Measurements from ENCODE around the gene CTNNBL1. TPM values are rescaled to one million over a fixed set of nuclear protein-coding genes. Genes with fewer than 3 reads are reported as not detected.

Gene CTNNBL1
- total RNA-seq, 1 experiment from 2014 or later, result 49.9 TPM

GRCh38 chr20:37816726-37817125 lies 122.9 kb downstream of the CTNNBL1 start:
- H3K4me1 ChIP-seq (ENCODE audit: insufficient read depth, low read length), result no peaks in the 10 kb centered on the region
- intact Hi-C loops (cut with micrococcal nuclease), result no loop called here
- H3K4me3 ChIP-seq (ENCODE audit: low read length), result no peak overlapping the region
- H3K4me2 ChIP-seq (ENCODE audit: low read length), result no peak overlapping the region
- H3K27ac ChIP-seq (ENCODE audit: low read length), result no peak overlapping the region
- CTCF ChIA-PET, result no interaction called here
- H3K9me2 ChIP-seq (replicated peaks; ENCODE audit: low read length), result no peaks in the 10 kb centered on the region
- ATAC-seq, result no peak
- BruUV-seq (replicated peaks), result no TSS peak
- POLR2A ChIA-PET (ENCODE audit: unreplicated experiment), result no interaction called here
- TF ChIP-seq CTCF (conservative IDR thresholded peaks at IDR 0.05; ENCODE audit: low read depth, low read length) (no peak), EZH2phosphoT487 (IDR thresholded peaks at IDR 0.05; ENCODE audit: borderline replicate concordance, low read length) (no peak), EZH2 (IDR thresholded peaks at IDR 0.05; ENCODE audit: low read length, unreplicated experiment) (no peak)
- H3F3A ChIP-seq (ENCODE audit: low read length, unreplicated experiment), result no peaks in the 10 kb centered on the region
- H2AFZ ChIP-seq (ENCODE audit: low read length), result no peak overlapping the region
- H3K79me2 ChIP-seq (ENCODE audit: low read length), result no peaks in the 10 kb centered on the region
- H3K36me3 ChIP-seq (ENCODE audit: low read depth, low read length), result no peaks in the 10 kb centered on the region
- no peak overlapping the region for H3K9ac ChIP-seq (ENCODE audit: low read length)
- H3K27me3 ChIP-seq (ENCODE audit: low read length), result no peaks in the 10 kb centered on the region
- no peaks in the 10 kb centered on the region for H4K20me1 ChIP-seq (ENCODE audit: low read length)
- DNase-seq, result no peak
- H3K9me3 ChIP-seq (ENCODE audit: low read length), result no peaks in the 10 kb centered on the region

GRCh38 chr20:37821696-37822095 lies 127.9 kb downstream of the CTNNBL1 start:
- no peak overlapping the region for H3K4me3 ChIP-seq (ENCODE audit: low read length)
- no peaks in the 10 kb centered on the region for H3K79me2 ChIP-seq (ENCODE audit: low read length)
- ChIA-PET POLR2A (ENCODE audit: unreplicated experiment) (no interaction called here), CTCF (interaction anchor here (0.6 kb wide), 1 partner anchor 87 kb away, joined by 12 read pairs; no protein-coding TSS in a partner anchor)
- H3K4me2 ChIP-seq (ENCODE audit: low read length), result no peak overlapping the region
- H3K9me2 ChIP-seq (replicated peaks; ENCODE audit: low read length), result no peaks in the 10 kb centered on the region
- DNase-seq, result no peak
- no peaks in the 10 kb centered on the region for H3K9me3 ChIP-seq (ENCODE audit: low read length)
- H3F3A ChIP-seq (ENCODE audit: low read length, unreplicated experiment), result no peaks in the 10 kb centered on the region
- H3K27me3 ChIP-seq (ENCODE audit: low read length), result no peaks in the 10 kb centered on the region
- BruUV-seq (replicated peaks), result no TSS peak
- ATAC-seq, result no peak
- TF ChIP-seq EZH2 (IDR thresholded peaks at IDR 0.05; ENCODE audit: low read length, unreplicated experiment) (no peak), CTCF (conservative IDR thresholded peaks at IDR 0.05; ENCODE audit: low read depth, low read length) (no peak), EZH2phosphoT487 (IDR thresholded peaks at IDR 0.05; ENCODE audit: borderline replicate concordance, low read length) (no peak)
- no peak overlapping the region for H3K27ac ChIP-seq (ENCODE audit: low read length)
- H3K4me1 ChIP-seq (ENCODE audit: insufficient read depth, low read length), result no peaks in the 10 kb centered on the region
- H3K36me3 ChIP-seq (ENCODE audit: low read depth, low read length), result no peaks in the 10 kb centered on the region
- no peaks in the 10 kb centered on the region for H4K20me1 ChIP-seq (ENCODE audit: low read length)
- H3K9ac ChIP-seq (ENCODE audit: low read length), result no peak overlapping the region
- intact Hi-C loops (cut with micrococcal nuclease), result no loop called here
- no peak overlapping the region for H2AFZ ChIP-seq (ENCODE audit: low read length)

- Histone ChIP-seq H2AFZ (ENCODE audit: low read length) (no peak overlapping the region), H3K4me3 (ENCODE audit: low read length) (no peak overlapping the region), H3K4me1 (ENCODE audit: insufficient read depth, low read length) (no peaks in the 10 kb centered on the region), H3K27me3 (ENCODE audit: low read length) (no peaks in the 10 kb centered on the region), H3K9ac (ENCODE audit: low read length) (no peak overlapping the region), H4K20me1 (ENCODE audit: low read length) (no peaks in the 10 kb centered on the region), H3K36me3 (ENCODE audit: low read depth, low read length) (no peaks in the 10 kb centered on the region), H3K9me2 (replicated peaks; ENCODE audit: low read length) (no peaks in the 10 kb centered on the region), H3F3A (ENCODE audit: low read length, unreplicated experiment) (no peaks in the 10 kb centered on the region), H3K27ac (ENCODE audit: low read length) (no peak overlapping the region), H3K79me2 (ENCODE audit: low read length) (no peaks in the 10 kb centered on the region), H3K4me2 (ENCODE audit: low read length) (no peak overlapping the region), H3K9me3 (ENCODE audit: low read length) (no peaks in the 10 kb centered on the region)
- no peak for ATAC-seq
- no peak for TF ChIP-seq EZH2 (IDR thresholded peaks at IDR 0.05; ENCODE audit: low read length, unreplicated experiment)
- TF ChIP-seq CTCF (conservative IDR thresholded peaks at IDR 0.05; ENCODE audit: low read depth, low read length), result no peak
- no peak for TF ChIP-seq EZH2phosphoT487 (IDR thresholded peaks at IDR 0.05; ENCODE audit: borderline replicate concordance, low read length)
- DNase-seq, result no peak
- POLR2A ChIA-PET (ENCODE audit: unreplicated experiment), result no interaction called here
- CTCF ChIA-PET, result interaction anchor here (0.6 kb wide), 1 partner anchor 87 kb away, joined by 12 read pairs; no protein-coding TSS in a partner anchor
- intact Hi-C loops (cut with micrococcal nuclease), result no loop called here
- BruUV-seq (replicated peaks), result no TSS peak
Measured at GRCh38 chr20:37822141-37822601, 128.3 kb downstream of the CTNNBL1 start.
